Activated CD4-positive, CD25-positive, alpha-beta regulatory T cell (primary cell): ENCODE measurements around the gene S100A9.
A peak's percentile ranks its signal among the peaks of the same experiment; 100 is the strongest.
"Not testable (repeated sequence)": the region's sequence is repeated elsewhere in the genome, so short reads cannot be mapped to it uniquely, and the experiment has no call there.

Experiments
- DNase-seq, 4 experiments: peaks; one replicate each; lab custom pipeline; 2025; lab: John Stamatoyannopoulos, UW

S100A9 gene

DNA sequence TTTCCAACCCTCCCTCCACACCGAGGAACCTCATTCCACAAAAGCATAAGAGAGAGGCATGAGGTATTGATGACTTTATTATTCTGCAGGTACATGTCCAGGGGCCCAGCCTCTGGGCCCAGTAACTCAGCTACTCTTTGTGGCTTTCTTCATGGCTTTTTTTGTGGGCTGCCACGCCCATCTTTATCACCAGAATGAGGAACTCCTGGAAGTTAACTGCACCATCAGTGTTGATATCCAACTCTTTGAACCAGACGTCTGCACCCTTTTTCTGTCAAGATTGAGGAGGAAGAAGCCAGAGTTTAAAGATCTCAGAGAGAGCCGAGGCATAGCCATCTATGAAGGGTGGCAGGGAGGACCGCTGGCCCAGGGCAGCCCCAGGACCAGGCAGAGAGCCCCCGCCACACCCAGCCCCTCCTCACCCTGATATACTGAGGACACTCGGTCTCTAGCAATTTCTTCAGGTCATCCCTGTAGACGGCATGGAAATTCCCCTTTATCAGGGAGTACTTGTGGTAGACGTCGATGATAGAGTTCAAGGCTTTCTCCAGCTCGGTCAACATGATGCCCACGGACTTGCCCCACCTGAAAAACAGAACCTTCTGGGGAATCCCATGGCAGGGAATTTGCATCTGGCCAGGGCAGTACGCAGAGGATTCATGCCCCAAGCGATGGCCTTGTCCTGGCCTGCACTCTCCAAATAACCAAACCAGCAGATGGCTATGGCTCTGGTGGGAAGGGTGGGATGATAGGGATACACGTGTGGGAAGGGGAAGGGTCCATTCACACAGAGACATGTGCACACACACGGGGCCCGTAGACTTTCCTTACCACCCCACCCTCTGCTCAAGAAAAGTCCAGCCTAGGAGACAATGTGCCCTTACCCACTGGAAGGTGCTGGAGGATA, 32.6 kb downstream of the S100A9 start:
- no peak for DNase-seq

DNA sequence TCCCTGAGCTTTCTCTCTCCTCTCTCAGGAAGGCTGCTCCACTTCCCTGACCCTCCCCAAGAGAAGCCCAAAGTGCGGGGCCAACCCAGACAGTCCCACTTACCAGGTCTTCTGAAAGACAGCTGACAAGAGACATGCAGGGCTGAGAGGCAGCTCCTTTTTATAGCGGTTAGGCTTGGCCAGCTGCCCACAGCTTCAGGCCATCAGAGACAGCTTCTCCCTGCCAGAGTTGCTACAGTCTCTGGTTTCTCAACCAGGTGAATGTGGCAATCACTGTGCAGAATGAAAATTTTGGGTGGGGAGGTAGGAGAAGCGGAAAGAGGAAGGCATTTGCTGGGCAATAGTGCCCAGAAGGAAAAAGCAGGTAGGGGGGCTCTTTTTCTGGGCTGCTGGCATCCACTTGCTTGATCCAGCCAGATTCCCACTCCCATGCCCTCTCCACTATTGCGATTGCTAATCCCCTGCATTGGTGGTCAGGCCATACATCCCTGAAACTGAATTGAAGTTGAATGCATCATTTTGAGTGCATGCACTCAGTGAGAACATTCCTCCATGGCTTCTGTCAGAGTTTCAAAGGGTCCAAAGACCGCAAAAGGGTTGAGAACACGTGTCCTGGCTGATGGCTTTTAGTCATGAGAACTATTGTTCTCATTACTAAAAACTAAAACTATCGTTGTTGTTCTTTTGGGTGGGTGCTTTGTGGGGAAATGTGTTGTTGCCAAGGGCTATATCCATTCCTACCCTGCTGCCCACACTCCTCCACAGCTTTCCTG, 33.5 kb downstream of the S100A9 start, which contains the start of gene S100A8:
TSS of gene S100A8 (minus strand) at position 136 of the 773 bp plus-strand sequence. CDS start 538 bp downstream, outside the sequence.
- no peak for DNase-seq

DNA sequence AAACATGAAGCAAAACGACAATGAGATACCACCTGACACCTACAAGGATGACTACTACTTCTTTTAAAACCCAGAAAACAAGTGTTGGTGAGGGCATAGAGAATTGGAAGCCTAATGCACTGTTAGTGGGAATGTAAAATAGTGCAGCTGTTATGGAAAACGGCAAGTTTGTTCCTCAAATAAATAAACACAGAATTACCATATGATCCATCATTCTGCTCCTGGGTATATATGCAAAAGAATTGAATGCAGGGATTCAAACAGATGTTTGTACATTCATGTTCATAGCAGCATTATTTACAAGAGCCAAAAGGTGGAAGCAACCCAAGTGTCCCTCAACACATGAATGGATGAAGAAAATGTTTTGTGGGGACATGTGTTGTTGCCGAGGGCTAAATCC, 34.6 kb downstream of the S100A9 start:
- no peak for DNase-seq

DNA sequence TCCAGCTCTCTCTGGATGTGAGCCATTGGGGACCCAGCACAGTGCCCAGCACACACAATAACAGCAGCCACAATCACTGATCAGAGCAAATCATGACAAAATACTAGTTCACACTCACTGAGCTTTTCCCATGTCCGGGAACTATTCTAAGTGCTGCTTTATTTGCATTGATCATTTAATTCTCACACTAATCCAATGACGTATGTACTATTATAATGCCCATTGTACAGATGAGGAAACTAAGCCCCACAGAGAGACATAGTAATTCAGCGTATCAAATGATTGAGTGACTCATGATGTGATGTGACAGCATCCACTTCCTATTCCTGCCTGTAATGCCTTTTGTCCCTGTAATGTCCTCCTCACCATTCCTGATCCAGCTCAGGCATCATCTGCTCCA, 35.2 kb downstream of the S100A9 start:
- no peak for DNase-seq

DNA sequence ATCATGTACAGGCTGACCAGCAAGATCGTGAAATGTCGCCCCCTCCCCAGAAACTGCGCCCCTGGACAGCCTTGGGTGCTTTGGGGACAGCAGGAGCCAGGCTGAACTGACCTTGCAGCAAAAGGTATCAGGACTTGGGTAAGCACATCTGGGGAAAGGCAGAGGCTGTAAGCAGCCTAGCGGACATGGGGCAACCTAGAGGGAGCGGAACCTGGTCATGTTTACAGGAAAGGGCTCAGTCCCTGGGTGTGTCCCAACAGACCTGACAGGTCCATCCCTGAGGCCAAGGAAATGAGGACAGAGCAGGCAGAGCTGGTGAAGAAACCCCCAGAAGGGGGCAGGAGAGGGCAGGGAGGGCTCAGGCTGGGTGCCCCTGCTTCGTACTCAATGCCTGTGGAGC, 36.3 kb downstream of the S100A9 start:
- no peak for DNase-seq

DNA sequence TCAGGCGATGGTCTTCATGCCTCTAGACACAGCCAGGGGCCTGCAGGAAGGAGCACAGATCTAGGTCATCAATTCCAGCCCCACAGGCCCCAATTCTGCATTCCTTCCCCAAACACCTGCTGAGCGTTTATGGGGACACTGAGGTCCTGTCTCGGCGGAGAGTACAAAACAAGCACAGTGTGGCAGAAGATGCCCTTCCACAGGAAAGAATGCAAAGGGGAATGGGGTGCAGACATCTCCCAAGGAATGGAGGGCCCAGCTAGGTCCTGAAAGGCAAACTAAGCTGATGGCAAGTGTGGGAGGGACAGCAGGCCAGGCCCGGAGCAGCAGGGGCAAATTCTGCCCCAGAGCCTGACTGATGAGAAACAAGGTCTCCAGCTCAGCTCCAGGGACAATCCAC, 36.7 kb downstream of the S100A9 start:
- DNase-seq = no peak

DNA sequence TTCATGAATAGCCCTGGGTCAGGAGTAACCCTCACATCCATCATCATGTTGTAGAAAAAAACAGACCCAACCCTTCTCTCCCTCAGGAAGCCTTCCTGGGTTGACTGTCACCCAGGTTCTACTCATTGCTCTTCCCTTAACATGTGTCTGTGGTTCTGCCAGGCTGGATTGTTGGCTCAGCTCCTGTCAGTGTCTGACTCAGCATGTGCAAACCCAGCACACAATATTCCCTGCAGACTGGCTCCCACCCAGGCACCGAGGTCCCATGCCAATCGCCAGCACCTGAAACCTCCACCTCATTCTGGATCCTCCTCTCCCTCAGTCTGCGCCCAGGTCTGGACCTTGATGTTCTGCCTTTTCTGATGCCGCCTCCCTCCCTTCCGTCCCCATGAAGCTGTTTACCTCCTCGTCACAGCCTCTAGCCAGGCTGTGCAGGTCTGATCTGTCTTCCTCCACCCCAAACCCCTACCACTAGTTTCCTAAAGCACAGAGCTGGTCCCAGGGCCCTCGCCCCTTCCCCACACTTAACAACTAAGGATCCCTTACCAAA, 37.6 kb downstream of the S100A9 start:
- DNase-seq = no peak

DNA sequence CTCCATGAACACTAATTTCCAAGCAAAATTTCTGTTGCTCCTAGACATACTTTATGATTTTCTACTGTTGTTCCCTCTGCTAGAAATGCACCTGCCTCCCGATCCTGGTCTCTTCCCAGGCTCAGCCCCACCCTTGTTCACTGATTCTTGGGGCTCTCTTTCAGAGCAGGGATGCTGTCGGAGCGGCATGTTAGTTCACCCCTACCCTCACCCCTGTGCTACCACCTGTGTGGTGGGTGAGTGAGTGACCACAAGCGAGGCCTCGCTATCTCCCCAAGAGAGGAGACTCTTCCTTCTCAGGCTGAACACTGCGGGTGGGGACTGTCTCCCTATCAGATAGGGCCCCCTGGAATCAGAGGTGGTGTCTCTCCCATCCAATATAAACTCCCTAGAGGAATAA, 38.1 kb downstream of the S100A9 start:
- no peak for DNase-seq

DNA sequence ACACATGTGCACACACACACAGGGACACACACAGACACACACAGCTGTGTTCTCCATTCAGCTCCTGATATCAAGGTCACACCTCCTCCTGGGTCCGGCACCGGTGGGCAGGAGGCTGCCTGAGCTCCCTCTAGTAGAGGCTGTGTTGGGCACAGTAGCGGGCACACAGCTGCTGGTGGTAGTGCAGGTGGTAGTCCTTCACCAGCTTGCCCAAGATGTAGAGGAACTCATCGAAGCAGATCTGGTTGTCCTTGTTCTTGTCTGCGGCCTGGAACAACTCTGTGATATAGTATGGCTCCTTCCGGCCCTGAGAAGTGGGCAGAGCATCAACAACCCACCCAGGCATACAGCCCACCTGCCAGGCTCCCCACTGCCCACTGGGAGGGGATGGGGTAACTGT, 38.8 kb downstream of the S100A9 start:
- DNase-seq = no peak

DNA sequence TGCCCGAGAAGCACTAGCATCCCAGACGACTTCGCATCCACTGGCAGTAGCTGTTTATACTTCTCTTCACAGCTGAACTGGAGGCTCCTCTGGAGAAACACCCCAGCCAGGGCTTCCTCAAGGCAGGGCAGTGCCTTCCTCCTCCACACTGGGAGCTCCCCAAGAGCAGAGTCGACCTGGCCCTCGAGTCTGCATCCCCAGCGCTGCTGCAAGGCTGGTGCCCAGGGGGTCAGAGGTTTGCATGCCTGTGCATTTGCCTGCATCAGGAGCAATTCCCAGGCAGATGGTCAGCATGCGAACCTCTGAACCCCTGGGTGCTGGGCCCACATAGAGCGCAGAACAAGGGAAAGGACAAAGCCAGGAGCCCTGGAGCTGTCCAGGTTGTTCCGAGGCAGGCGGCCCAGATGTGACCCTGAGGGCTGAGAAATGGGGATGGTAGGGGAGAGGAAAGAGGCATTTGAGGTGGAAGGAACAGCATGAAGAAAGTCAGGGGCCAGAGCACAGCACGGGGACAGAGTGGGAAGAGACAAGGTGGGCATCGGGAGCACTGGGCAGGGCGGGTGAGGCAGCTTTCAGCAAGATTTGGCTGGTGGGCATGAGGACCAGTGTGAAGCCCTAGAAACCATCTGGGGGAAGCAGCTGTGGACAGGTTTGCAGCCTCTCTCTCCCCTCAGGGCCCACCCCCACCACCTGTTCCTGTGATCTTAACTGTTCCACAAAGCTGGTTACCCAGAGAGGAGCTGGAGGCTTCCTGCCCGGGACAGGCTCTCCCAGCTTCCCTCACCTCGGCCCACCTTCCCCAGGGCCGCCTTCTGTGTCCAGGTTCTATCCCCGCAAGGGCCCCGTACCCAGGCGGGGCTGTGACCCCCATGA, 39.6 kb downstream of the S100A9 start:
- no peak for DNase-seq

DNA sequence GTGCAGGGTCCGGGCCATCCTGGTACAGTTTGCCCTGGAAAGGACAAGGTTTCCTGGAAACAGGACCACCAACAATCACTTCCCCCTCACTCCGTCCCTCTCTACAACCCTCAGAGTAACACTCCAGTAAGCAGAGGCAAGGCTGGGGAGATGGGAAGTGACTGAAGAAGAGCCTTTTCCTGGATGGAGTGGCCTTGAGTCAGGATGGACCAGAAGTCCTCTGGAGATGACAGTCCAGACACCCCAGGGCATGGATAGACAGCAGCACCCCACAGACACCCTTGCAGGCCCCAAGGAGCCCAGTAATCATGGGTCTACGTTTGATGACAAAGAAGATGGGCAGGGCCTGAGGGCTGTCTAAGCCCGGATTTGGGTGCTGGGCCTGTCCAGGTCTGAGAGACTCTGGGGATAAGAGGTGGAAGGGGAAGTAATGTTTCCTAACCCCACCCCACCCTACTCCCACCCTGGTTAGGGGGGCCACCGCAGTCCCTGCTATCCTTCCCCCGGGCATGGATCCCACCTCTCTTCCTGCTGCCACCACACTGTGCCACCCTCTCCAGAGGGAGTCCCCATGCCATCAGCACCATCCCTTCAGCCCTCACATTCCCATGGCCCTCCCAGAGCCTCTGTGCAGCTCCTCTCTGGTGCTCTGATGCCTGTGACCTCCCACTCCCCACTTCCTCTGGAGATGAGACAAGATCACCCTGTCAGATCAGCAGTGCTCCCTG, 40.4 kb downstream of the S100A9 start:
- DNase-seq = no peak

DNA sequence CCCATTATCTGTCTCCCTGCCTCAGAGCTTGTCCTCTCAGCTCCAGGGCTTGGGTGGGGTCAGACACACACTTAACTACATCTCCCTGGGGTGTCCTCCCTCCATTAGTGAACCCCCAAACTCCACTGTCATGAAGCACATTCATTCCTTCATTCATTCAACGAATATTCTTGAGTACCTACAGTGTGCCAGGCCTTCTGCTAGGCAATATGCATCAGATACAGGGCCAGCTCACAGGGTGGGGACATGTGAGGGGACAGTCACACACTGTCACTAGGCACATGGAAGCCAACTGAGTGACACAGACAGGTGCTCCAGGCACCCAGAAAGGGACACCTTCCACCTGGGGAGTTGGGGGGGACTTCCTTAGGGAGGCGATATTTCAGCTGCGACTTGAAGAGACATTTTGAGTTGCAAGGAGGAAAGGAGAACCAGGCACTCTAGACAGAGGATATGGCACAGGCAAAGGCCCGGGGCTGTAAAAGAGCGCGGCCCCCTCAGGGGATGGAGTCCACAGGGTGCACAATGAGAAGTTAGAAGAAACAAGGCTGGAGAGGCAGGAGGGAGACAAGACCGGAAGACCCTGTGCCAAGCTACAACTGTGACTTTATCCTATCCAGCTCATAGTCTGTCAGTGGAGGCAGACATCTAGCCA, 41.9 kb downstream of the S100A9 start:
- no peak for DNase-seq

DNA sequence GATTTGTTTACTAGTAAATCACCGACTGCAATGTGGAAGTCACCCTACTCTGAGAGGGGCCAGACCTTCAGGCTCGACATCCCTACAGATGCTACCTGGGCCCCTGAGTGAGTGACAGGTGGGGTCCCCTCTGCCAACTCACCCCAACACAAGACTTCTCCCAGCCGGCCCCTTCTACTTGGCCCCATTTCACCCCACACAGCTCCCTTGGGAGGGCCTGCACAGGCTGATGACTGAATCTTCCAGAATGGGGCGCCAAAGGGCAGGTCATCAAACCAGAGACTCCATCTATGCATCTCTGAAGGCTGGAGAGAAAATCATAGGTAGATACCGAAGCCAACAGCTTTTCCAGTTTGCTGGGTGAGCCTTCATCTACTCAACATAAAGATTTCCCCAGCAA, 42.6 kb downstream of the S100A9 start:
- DNase-seq = no peak

DNA sequence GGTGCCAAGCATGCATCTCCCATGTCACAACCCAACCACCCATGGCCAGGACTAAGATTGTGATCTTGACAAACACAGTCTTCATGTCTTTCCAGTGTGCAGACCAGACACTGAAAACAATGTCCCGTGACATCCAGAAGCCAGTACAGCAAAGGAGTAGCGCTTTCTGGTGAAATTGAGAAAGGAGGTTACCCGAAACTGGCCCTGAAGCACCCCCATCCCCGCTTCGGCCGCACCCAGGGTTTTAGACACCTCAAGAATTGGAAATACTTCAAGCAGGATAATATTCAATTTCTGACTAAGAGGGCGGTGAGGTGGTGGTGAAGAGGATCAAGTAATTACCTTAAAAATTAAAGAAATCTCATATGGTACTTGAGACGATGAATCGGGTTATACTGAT, 43.8 kb downstream of the S100A9 start:
- DNase-seq = no peak

DNA sequence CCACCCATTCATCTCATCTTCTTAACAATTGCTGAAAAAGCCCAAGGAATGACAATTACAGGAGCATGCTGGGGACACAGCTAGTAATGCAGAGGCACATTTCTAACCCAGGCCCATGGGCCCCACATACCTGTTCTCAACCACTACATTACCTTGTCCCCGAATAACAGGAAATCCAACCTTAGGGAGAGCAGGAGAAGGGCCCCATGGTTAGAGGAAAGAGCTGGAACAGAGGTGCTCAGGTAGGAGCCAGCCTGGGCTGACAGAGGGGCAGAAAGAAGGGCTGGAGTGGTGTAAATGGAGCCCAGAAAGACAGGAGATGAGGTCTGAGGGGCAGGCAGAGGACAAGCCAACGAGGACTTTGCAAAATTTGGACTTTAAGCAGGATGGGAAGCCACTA, 44.6 kb downstream of the S100A9 start:
- DNase-seq = no peak

DNA sequence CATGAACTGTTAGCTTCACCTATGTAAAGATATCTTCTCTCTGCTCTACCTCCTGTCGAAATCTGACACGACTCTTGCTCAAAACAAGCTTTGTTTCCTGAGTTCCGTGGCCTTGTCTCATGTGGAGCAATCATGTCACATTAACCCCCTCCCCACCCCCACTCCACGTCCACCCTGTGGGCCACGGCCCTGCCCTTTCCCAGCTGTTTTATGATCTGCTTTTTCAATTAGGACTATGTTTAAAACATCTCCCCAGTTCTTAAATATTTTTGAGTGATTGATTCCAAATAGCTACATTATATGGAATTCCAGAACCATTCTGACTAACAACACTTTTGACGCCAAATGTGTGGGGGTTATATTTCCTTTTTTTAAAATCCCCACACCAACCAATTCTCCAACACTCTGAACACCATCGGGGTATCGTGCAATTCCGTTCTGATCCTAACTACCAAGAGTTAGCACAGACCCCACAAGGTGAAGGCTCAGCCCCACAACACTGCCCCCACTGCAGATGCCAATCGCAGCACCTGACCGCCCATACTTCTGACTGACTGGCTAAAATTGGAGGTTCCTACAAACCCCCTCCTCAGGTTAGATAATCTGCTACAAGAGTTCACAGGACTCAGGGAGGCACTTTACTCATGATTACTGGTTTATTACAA, 45.9 kb downstream of the S100A9 start:
- DNase-seq = no peak

DNA sequence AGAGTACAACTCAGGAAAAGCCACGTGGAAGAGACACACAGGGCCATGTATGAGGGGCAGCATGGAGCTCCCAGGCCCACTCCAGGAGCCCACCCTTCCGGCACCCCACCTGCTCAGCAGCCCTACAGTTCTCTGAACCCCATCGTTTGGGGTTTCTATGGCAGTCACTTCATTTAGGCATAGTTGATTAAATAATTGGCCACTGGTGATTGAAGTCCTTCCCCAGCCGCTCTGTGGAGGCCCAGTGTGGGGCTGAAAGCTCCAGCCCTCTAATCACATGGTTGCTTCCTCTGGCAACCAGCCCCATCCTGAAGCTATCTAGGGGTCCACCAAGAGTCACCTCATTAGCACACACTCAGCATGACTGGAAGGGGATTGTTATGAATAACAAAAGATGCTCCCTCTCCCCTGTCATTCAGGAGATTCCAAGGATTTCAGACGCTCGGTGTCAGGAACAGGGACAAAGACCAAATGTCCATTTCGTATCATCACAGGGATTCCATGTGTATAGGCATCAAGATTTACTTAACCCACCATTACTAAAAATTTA, 46.5 kb downstream of the S100A9 start:
- no peak for DNase-seq

DNA sequence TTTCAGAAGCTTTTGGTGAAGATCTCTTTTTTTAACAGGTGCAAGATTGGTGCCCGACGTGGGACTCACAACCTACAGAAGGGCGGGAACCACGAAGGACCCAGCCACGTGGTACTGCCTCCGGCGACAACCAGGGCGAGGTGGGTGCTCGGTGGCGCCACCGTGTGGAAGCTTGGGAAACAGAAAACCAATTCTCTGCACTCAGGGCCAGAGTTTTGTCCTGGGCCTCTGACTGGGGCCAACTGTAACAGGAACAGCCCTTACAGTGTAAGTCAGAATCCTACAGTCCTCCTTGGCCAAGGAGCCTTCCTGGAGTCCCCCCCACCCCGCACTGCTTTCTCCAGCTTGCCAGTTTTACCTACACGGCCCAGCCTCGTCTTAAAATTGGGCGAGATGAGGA, 47.1 kb downstream of the S100A9 start:
- peak in 2 of 4 experiments; percentile 9 to 21 for DNase-seq

DNA sequence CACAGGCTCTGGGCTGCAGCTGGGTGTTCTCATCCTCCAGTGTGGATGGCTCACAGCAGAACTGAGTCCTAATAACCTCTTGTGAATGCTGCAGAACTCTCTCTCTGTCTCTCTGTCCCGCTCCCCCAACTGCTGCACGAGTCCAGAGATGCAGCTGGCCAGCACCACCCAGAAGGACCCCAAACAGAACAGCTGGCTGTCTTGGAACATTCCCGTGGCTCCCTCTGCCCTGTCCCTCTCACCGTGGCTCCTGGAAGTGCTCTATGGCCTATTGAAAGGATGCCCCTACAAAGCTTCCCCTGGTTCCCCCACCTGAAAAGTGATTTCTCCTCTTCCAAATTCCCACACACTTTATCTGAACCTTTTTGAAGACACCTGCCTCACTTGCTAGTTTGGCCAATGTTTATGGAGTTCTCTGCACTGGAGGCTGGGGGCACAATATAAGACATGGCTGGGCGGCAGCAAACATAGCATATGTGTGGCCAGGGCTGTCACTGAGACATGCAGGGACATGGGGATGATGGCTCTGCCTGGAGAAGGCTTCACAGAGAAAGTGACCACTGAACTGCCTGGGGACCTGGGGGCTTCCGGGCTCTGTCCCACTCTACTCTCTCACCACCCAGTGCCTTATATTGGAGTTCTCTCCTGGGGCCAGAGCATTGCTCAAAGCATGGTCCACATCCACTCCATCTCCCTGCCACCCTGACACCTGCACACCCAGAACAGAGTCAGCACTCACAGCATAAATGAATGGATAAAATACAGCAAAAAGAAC, 48.4 kb downstream of the S100A9 start:
- DNase-seq = not testable (repeated sequence)
